ENCODE results near the gene TRMT13.

TRMT13 gene

GRCh38 chr1:100178091-100178490 lies 45.1 kb downstream of the TRMT13 start, which contains the start of gene LRRC39:
TSS of gene LRRC39 (minus strand) at chr1:100178256. CDS start at chr1:100168516, 9,740 bp downstream.
- H3K79me2 ChIP-seq (ENCODE audit: insufficient read depth, low read length) = no peaks in the 10 kb centered on the region
- H3K4me3 ChIP-seq (ENCODE audit: low read length, poor library complexity, severe bottlenecking) = no peak within 1 kb of the TSS
- H3F3A ChIP-seq (ENCODE audit: low read depth) = no peaks in the 10 kb centered on the region
- no peak within 1 kb of the TSS for H3K9ac ChIP-seq (ENCODE audit: low read depth, low read length, poor library complexity, severe bottlenecking)
- no peaks in the 10 kb centered on the region for H3K27me3 ChIP-seq (ENCODE audit: insufficient read depth, low read length, poor library complexity, severe bottlenecking)
- H3K9me3 ChIP-seq (ENCODE audit: insufficient read depth, low read depth, low read length) = peaks cover 4% of the 10 kb centered on the region; the same call in 1 of the 2 replicates
- TF ChIP-seq CTCF (conservative IDR thresholded peaks at IDR 0.05; ENCODE audit: low read length) (no peak), EZH2phosphoT487 (IDR thresholded peaks at IDR 0.05; ENCODE audit: borderline replicate concordance) (no peak)
- H4K20me1 ChIP-seq (ENCODE audit: insufficient read depth, low read length, poor library complexity, severe bottlenecking) = no peaks in the 10 kb centered on the region
- H3K9me2 ChIP-seq (replicated peaks; ENCODE audit: low read depth, low read length) = no peaks in the 10 kb centered on the region
- H3K4me2 ChIP-seq (ENCODE audit: low read depth, low read length, poor library complexity, severe bottlenecking) = no peak within 1 kb of the TSS
- H2AFZ ChIP-seq (ENCODE audit: low read length) = no peak within 1 kb of the TSS
- H3K36me3 ChIP-seq (ENCODE audit: insufficient read depth, low read length) = no peaks in the 10 kb centered on the region
- no peaks in the 10 kb centered on the region for H3K4me1 ChIP-seq (ENCODE audit: insufficient read depth, low read length, poor library complexity, severe bottlenecking)

- H3K27me3 ChIP-seq (ENCODE audit: insufficient read depth, low read length, poor library complexity, severe bottlenecking) = no peaks in the 10 kb centered on the region
- no peak overlapping the region for H3K4me3 ChIP-seq (ENCODE audit: low read length, poor library complexity, severe bottlenecking)
- H4K20me1 ChIP-seq (ENCODE audit: insufficient read depth, low read length, poor library complexity, severe bottlenecking) = no peaks in the 10 kb centered on the region
- H3K9me2 ChIP-seq (replicated peaks; ENCODE audit: low read depth, low read length) = no peaks in the 10 kb centered on the region
- TF ChIP-seq EZH2phosphoT487 (IDR thresholded peaks at IDR 0.05; ENCODE audit: borderline replicate concordance) (no peak), CTCF (conservative IDR thresholded peaks at IDR 0.05; ENCODE audit: low read length) (no peak)
- no peaks in the 10 kb centered on the region for H3K9me3 ChIP-seq (ENCODE audit: insufficient read depth, low read depth, low read length)
- no peak overlapping the region for H3K4me2 ChIP-seq (ENCODE audit: low read depth, low read length, poor library complexity, severe bottlenecking)
- no peaks in the 10 kb centered on the region for H3F3A ChIP-seq (ENCODE audit: low read depth)
- H3K4me1 ChIP-seq (ENCODE audit: insufficient read depth, low read length, poor library complexity, severe bottlenecking) = no peaks in the 10 kb centered on the region
- no peak overlapping the region for H2AFZ ChIP-seq (ENCODE audit: low read length)
- H3K79me2 ChIP-seq (ENCODE audit: insufficient read depth, low read length) = no peaks in the 10 kb centered on the region
- no peak overlapping the region for H3K9ac ChIP-seq (ENCODE audit: low read depth, low read length, poor library complexity, severe bottlenecking)
- no peaks in the 10 kb centered on the region for H3K36me3 ChIP-seq (ENCODE audit: insufficient read depth, low read length)
Measured at GRCh38 chr1:100183370-100183769, 50.4 kb downstream of the TRMT13 start.

- no peak overlapping the region for H3K9ac ChIP-seq (ENCODE audit: low read depth, low read length, poor library complexity, severe bottlenecking)
- H3K9me3 ChIP-seq (ENCODE audit: insufficient read depth, low read depth, low read length) = no peaks in the 10 kb centered on the region
- TF ChIP-seq EZH2phosphoT487 (IDR thresholded peaks at IDR 0.05; ENCODE audit: borderline replicate concordance) = no peak
- TF ChIP-seq CTCF (conservative IDR thresholded peaks at IDR 0.05; ENCODE audit: low read length) = no peak
- H4K20me1 ChIP-seq (ENCODE audit: insufficient read depth, low read length, poor library complexity, severe bottlenecking) = no peaks in the 10 kb centered on the region
- H3K4me2 ChIP-seq (ENCODE audit: low read depth, low read length, poor library complexity, severe bottlenecking) = no peak overlapping the region
- H3K79me2 ChIP-seq (ENCODE audit: insufficient read depth, low read length) = no peaks in the 10 kb centered on the region
- no peak overlapping the region for H3K4me3 ChIP-seq (ENCODE audit: low read length, poor library complexity, severe bottlenecking)
- no peaks in the 10 kb centered on the region for H3K9me2 ChIP-seq (replicated peaks; ENCODE audit: low read depth, low read length)
- H2AFZ ChIP-seq (ENCODE audit: low read length) = no peak overlapping the region
- no peaks in the 10 kb centered on the region for H3K36me3 ChIP-seq (ENCODE audit: insufficient read depth, low read length)
- no peaks in the 10 kb centered on the region for H3K27me3 ChIP-seq (ENCODE audit: insufficient read depth, low read length, poor library complexity, severe bottlenecking)
- H3K4me1 ChIP-seq (ENCODE audit: insufficient read depth, low read length, poor library complexity, severe bottlenecking) = no peaks in the 10 kb centered on the region
- no peaks in the 10 kb centered on the region for H3F3A ChIP-seq (ENCODE audit: low read depth)
Measured at GRCh38 chr1:100184536-100184935, 51.6 kb downstream of the TRMT13 start.

Data from Loucy (cell line).